ENCODE measurements around the gene MT1M. TPM values are rescaled to one million over a fixed set of nuclear protein-coding genes. Genes with fewer than 3 reads are reported as not detected.

The MT1M gene
- polyA plus RNA-seq, 1 donor (not counting 4 experiments of a cell fraction or from before 2014, with no cell fraction given) = 0.20 TPM

GRCh38 chr16:56630134-56630533 is 2.3 kb upstream of the MT1M start:
- Histone ChIP-seq H3K36me3 (ENCODE audit: control insufficient read depth in 2 of 2, extremely low read depth in 1 of 2, insufficient read depth in 2 of 2, low read length in 2 of 2) (no peaks in the 10 kb centered on the region), H3K4me3 (ENCODE audit: control insufficient read depth in 2 of 3, extremely low read depth in 1 of 3, insufficient read depth in 2 of 3, low read depth in 1 of 3, low read length in 3 of 3) (no peak overlapping the region), H2AFZ (ENCODE audit: control insufficient read depth, low read length) (no peak overlapping the region), H3K27ac (ENCODE audit: control insufficient read depth, insufficient read depth, low read length) (no peak overlapping the region), H3K9me1 (ENCODE audit: control insufficient read depth, extremely low read depth, insufficient read depth, low read length) (no peaks in the 10 kb centered on the region), H4K20me1 (ENCODE audit: control insufficient read depth, extremely low read depth, insufficient read depth, low read length) (peaks cover 3% of the 10 kb centered on the region), H3K4me1 (ENCODE audit: control insufficient read depth, extremely low read depth, insufficient read depth, low read length) (peaks cover 10% of the 10 kb centered on the region), H3K9me3 (ENCODE audit: control insufficient read depth, low read depth, low read length) (no peaks in the 10 kb centered on the region), H3K4me2 (ENCODE audit: control insufficient read depth, extremely low read depth, insufficient read depth, low read depth, low read length) (no peak overlapping the region), H3K79me2 (ENCODE audit: control insufficient read depth, insufficient read depth, low read length) (peaks cover 9% of the 10 kb centered on the region), H3K9ac (ENCODE audit: control insufficient read depth, extremely low read depth, insufficient read depth, low read length) (no peak overlapping the region), H3K27me3 (ENCODE audit: control insufficient read depth, extremely low read depth, insufficient read depth, low read length) (peaks cover 25% of the 10 kb centered on the region)
- no peak for FAIRE-seq
- TF ChIP-seq CTCF (optimal IDR thresholded peaks at IDR 0.05 in 1 of 3, IDR thresholded peaks at IDR 0.05 in 1 of 3, conservative IDR thresholded peaks at IDR 0.05 in 1 of 3; ENCODE audit: extremely low read depth in 1 of 3, insufficient read depth in 2 of 3, low read length in 3 of 3) (no peak), EZH2 (IDR thresholded peaks at IDR 0.05; ENCODE audit: low read length) (no peak)
- no peak for DNase-seq (ENCODE audit: low read depth, low spot score)
- dilution Hi-C loops (cut with MboI; ENCODE audit: extremely low pct_ligation_motif_present, low sequenced_read_pairs) = no loop called here

DNA sequence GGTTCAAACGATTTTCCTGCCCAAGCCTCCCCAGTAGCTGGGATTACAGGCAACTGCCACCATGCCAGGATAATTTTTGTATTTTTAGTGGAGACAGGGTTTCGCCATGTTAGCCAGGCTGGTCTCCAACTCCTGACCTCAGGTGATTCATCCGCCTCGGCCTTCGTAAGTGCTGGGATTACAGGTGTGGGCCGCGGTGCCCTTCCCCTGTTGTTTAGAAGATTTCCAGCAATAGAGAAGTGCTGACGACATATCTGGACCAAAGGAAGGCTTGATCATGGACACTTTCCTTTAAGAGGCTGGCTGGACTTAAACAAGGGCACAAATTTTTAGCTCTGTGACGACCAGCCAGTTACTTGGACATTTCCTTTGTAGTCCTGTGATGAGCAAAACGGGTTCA is 1.3 kb upstream of the MT1M start:
- H3K79me2 ChIP-seq (ENCODE audit: control insufficient read depth, insufficient read depth, low read length) = peaks cover 4% of the 10 kb centered on the region
- DNase-seq (ENCODE audit: low read depth, low spot score) (no peak), FAIRE-seq (no peak)
- no peaks in the 10 kb centered on the region for H3K9me3 ChIP-seq (ENCODE audit: control insufficient read depth, low read depth, low read length)
- H3K27ac ChIP-seq (ENCODE audit: control insufficient read depth, insufficient read depth, low read length) = no peak overlapping the region
- H3K4me3 ChIP-seq (ENCODE audit: control insufficient read depth in 2 of 3, extremely low read depth in 1 of 3, insufficient read depth in 2 of 3, low read depth in 1 of 3, low read length in 3 of 3) = no peak overlapping the region
- TF ChIP-seq EZH2 (IDR thresholded peaks at IDR 0.05; ENCODE audit: low read length) (no peak), CTCF (optimal IDR thresholded peaks at IDR 0.05 in 1 of 3, IDR thresholded peaks at IDR 0.05 in 1 of 3, conservative IDR thresholded peaks at IDR 0.05 in 1 of 3; ENCODE audit: extremely low read depth in 1 of 3, insufficient read depth in 2 of 3, low read length in 3 of 3) (no peak)
- H3K27me3 ChIP-seq (ENCODE audit: control insufficient read depth, extremely low read depth, insufficient read depth, low read length) = peaks cover 35% of the 10 kb centered on the region
- peaks cover 3% of the 10 kb centered on the region for H4K20me1 ChIP-seq (ENCODE audit: control insufficient read depth, extremely low read depth, insufficient read depth, low read length)
- H3K9ac ChIP-seq (ENCODE audit: control insufficient read depth, extremely low read depth, insufficient read depth, low read length) = no peak overlapping the region
- H2AFZ ChIP-seq (ENCODE audit: control insufficient read depth, low read length) = no peak overlapping the region
- H3K9me1 ChIP-seq (ENCODE audit: control insufficient read depth, extremely low read depth, insufficient read depth, low read length) = no peaks in the 10 kb centered on the region
- H3K4me1 ChIP-seq (ENCODE audit: control insufficient read depth, extremely low read depth, insufficient read depth, low read length) = peaks cover 10% of the 10 kb centered on the region
- no peak overlapping the region for H3K4me2 ChIP-seq (ENCODE audit: control insufficient read depth, extremely low read depth, insufficient read depth, low read depth, low read length)
- dilution Hi-C loops (cut with MboI; ENCODE audit: extremely low pct_ligation_motif_present, low sequenced_read_pairs) = no loop called here
- no peaks in the 10 kb centered on the region for H3K36me3 ChIP-seq (ENCODE audit: control insufficient read depth in 2 of 2, extremely low read depth in 1 of 2, insufficient read depth in 2 of 2, low read length in 2 of 2)
